Liver (tissue), 9 donors: ENCODE results near the gene TGM5. TPM values are rescaled to one million over a fixed set of nuclear protein-coding genes. Genes with fewer than 3 reads are reported as not detected.

Experiments used
- DNase-seq: peaks from one replicate; pipeline ENCODE4 v3.0.0-alpha.2; 2017; ENCODE audit warnings: low spot score
- H3K27ac ChIP-seq, 2 donors: one replicate each; pipeline ENCODE4 v1.7.0; 2013; ENCODE audit warnings: inconsistent platforms in 2 of 2, low read length in 2 of 2, control low read depth in 1 of 2, low read depth in 1 of 2, mild to moderate bottlenecking in 1 of 2
- H3K27me3 ChIP-seq, 4 donors: one replicate each; pipeline versions ENCODE4 v1.6.1 to v1.7.0; 2013; ENCODE audit warnings: low read length in 3 of 4, inconsistent platforms in 1 of 4, mild to moderate bottlenecking in 1 of 4, moderate library complexity in 1 of 4; ENCODE audit not compliant: control insufficient read depth in 4 of 4, insufficient read depth in 4 of 4
- H3K36me3 ChIP-seq, 4 donors: one replicate each; pipeline versions ENCODE4 v1.6.1 to v1.7.0; 2013; ENCODE audit warnings: low read length in 3 of 4, mild to moderate bottlenecking in 3 of 4, low read depth in 1 of 4, moderate library complexity in 1 of 4; ENCODE audit not compliant: control insufficient read depth in 4 of 4, insufficient read depth in 3 of 4
- H3K4me1 ChIP-seq, 4 donors: one replicate each; pipeline versions ENCODE4 v1.6.1 to v1.7.0; 2013; ENCODE audit warnings: low read length in 3 of 4, mild to moderate bottlenecking in 3 of 4, moderate library complexity in 1 of 4; ENCODE audit not compliant: control insufficient read depth in 4 of 4, insufficient read depth in 4 of 4
- H3K4me3 ChIP-seq, 3 donors: one replicate each; pipeline versions ENCODE4 v1.6.1 to v1.7.0; 2013; ENCODE audit warnings: low read length in 3 of 3, control low read depth in 1 of 3, low read depth in 1 of 3, mild to moderate bottlenecking in 1 of 3
- H3K9ac ChIP-seq, 2 donors: one replicate each; pipeline ENCODE4 v1.7.0; 2013; ENCODE audit warnings: low read length in 2 of 2, mild to moderate bottlenecking in 2 of 2, moderate library complexity in 2 of 2, control low read depth in 1 of 2, low read depth in 1 of 2
- H3K9me3 ChIP-seq, 4 donors: one replicate each; pipeline versions ENCODE4 v1.6.1 to v1.7.0; 2013; ENCODE audit warnings: low read length in 3 of 4; ENCODE audit not compliant: control insufficient read depth in 4 of 4
- ATF3 ChIP-seq: IDR thresholded peaks from 2 replicates; pipeline ENCODE4 v1.6.1; 2016; ENCODE audit warnings: antibody characterized with exemption
- EGR1 ChIP-seq, 2 donors: IDR thresholded peaks; 2 replicates each; pipeline ENCODE4 v1.6.1; 2016 to 2018; ENCODE audit warnings: antibody characterized with exemption in 2 of 2, low read depth in 2 of 2
- FOXA1 ChIP-seq: IDR thresholded peaks from 2 replicates; pipeline ENCODE4 v1.6.1; 2016; ENCODE audit warnings: antibody characterized with exemption
- FOXA2 ChIP-seq: IDR thresholded peaks from 2 replicates; pipeline ENCODE4 v1.6.1; 2016; ENCODE audit warnings: antibody characterized with exemption
- HNF4A ChIP-seq, 2 donors: conservative IDR thresholded peaks; 2 replicates each; pipeline ENCODE4 v1.6.1; 2016; ENCODE audit warnings: antibody characterized with exemption in 2 of 2, mild to moderate bottlenecking in 2 of 2
- JUND ChIP-seq, 2 donors: IDR thresholded peaks; 2 replicates each; pipeline ENCODE4 v1.6.1; 2016; ENCODE audit warnings: antibody characterized with exemption in 2 of 2
- NR2F2 ChIP-seq: IDR thresholded peaks from 2 replicates; pipeline ENCODE4 v1.6.1; 2016; ENCODE audit warnings: antibody characterized with exemption
- REST ChIP-seq: IDR thresholded peaks from 2 replicates; pipeline ENCODE4 v1.6.1; 2016; ENCODE audit warnings: antibody characterized with exemption, mild to moderate bottlenecking
- RXRA ChIP-seq, 2 donors: IDR thresholded peaks; 2 replicates each; pipeline ENCODE4 v1.6.1; 2017 to 2018; ENCODE audit warnings: antibody characterized with exemption in 2 of 2, mild to moderate bottlenecking in 1 of 2
- SP1 ChIP-seq: IDR thresholded peaks from 2 replicates; pipeline ENCODE4 v1.6.1; 2018; ENCODE audit warnings: antibody characterized with exemption, mild to moderate bottlenecking
- YY1 ChIP-seq: IDR thresholded peaks from 2 replicates; pipeline ENCODE4 v1.6.1; 2016; ENCODE audit warnings: antibody characterized with exemption, mild to moderate bottlenecking
- WGBS: extraction: QIAGEN DNeasy Blood & Tissue Kit; methylation state at CpG from one replicate; pipeline ENCODE4 v1.1.7; 2013; 5-methylcytosine and 5-hydroxymethylcytosine counted together
- polyA plus RNA-seq, 2 donors: library from polyadenylated mRNA; stranded (reverse) in 1 of 2; unstranded in 1 of 2; fragments of 200-250 nt in 1 of 2; fragments of >200 nt in 1 of 2; fragmentation: Nextera tagmentation in 1 of 2; extraction: Ambion mirVana in 1 of 2; gene quantifications; one replicate each; pipeline versions ENCODE4 v1.2.1 to v1.2.3, GENCODE V29; 2013 to 2015
- total RNA-seq, 2 donors: library from RNA; depleted of rRNA; stranded (reverse); fragments of >200 nt; gene quantifications; one replicate each; pipeline ENCODE4 v1.2.3, GENCODE V29; 2014
- TF ChIP-seq, protein P1 (sequence below): fragments of 150-350 bp; IDR thresholded peaks from 2 replicates; pipeline ENCODE4 v1.5.1; 2017; ENCODE audit warnings: improper control_type of control experiment, low read depth, low read length; ENCODE audit not compliant: missing input control
- donor health status: healthy.
- donor health status: healthy.
- donor health status: healthy.
- donor health status: healthy.
- donor health status: healthy.

The TGM5 gene
- total and polyA plus RNA-seq, 4 donors: not detected

- TF ChIP-seq JUND (IDR thresholded peaks at IDR 0.05): no peak
- TF ChIP-seq NR2F2: no peak
- TF ChIP-seq SP1: no peak
- no peak for TF ChIP-seq HNF4A (conservative IDR thresholded peaks at IDR 0.05)
- TF ChIP-seq EGR1 (IDR thresholded peaks at IDR 0.05; ENCODE audit: low read depth in 2 of 2): no peak
- TF ChIP-seq, protein P1, sequence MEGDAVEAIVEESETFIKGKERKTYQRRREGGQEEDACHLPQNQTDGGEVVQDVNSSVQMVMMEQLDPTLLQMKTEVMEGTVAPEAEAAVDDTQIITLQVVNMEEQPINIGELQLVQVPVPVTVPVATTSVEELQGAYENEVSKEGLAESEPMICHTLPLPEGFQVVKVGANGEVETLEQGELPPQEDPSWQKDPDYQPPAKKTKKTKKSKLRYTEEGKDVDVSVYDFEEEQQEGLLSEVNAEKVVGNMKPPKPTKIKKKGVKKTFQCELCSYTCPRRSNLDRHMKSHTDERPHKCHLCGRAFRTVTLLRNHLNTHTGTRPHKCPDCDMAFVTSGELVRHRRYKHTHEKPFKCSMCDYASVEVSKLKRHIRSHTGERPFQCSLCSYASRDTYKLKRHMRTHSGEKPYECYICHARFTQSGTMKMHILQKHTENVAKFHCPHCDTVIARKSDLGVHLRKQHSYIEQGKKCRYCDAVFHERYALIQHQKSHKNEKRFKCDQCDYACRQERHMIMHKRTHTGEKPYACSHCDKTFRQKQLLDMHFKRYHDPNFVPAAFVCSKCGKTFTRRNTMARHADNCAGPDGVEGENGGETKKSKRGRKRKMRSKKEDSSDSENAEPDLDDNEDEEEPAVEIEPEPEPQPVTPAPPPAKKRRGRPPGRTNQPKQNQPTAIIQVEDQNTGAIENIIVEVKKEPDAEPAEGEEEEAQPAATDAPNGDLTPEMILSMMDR: no peak
- no peak for TF ChIP-seq YY1
- no peak for TF ChIP-seq REST
- no peak for TF ChIP-seq ATF3
- Histone ChIP-seq H3K36me3 (no peaks in the 10 kb centered on the region), H3K4me3 (no peak overlapping the region), H3K9ac (no peak overlapping the region), H3K27ac (no peak overlapping the region), H3K4me1 (no peaks in the 10 kb centered on the region), H3K27me3 (peaks cover 0 to 5% (median 2%) of the 10 kb centered on the region in 4 donors), H3K9me3 (no peaks in the 10 kb centered on the region)
- no peak for DNase-seq
- WGBS: 85% methylated on average over 3 of the region's 3 CpGs
These were observed 32.7 kb upstream of the TGM5 start for GRCh38 chr15:43299411-43299810.

DNA sequence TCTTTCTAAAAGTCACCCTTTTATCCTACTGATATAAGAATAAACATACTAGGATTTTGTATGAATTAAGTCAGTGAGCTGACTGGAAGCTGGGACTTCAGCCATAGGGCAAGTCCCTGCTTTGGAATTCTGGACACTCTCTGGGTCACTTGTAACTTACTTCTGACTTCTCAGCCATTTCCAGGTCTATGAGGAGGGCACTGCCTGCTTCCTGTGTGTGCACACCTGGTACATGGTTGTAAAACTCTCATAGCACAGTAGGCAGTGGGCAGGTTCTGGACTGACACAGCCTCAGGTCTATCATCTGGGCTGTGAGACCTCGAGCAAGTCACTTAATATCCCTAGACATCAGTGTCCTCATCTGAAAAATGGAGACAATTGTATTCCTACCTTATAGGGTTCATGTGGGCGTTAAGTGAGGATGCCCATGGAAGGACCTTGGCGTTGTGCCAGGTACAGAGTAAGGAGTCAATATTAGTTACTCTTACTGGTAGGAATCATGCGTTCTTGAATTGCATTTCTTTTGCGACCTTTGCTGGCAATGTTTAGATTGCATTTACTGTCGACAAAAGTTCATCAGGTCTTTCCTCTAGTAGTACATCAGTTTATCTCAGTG is 27.5 kb upstream of the TGM5 start:
- peaks cover 0 to 8% (median 4%) of the 10 kb centered on the region in 4 donors for H3K27me3 ChIP-seq
- TF ChIP-seq RXRA (IDR thresholded peaks at IDR 0.05) (no peak), FOXA1 (no peak), JUND (IDR thresholded peaks at IDR 0.05) (no peak)
- H3K27ac ChIP-seq: no peak overlapping the region
- DNase-seq: no peak
- H3K4me1 ChIP-seq: no peaks in the 10 kb centered on the region
- H3K9me3 ChIP-seq: no peaks in the 10 kb centered on the region
- H3K36me3 ChIP-seq: no peaks in the 10 kb centered on the region
- no peak overlapping the region for H3K4me3 ChIP-seq
- 62% methylated on average over 6 of the region's 6 CpGs for WGBS
- H3K9ac ChIP-seq: no peak overlapping the region

DNA sequence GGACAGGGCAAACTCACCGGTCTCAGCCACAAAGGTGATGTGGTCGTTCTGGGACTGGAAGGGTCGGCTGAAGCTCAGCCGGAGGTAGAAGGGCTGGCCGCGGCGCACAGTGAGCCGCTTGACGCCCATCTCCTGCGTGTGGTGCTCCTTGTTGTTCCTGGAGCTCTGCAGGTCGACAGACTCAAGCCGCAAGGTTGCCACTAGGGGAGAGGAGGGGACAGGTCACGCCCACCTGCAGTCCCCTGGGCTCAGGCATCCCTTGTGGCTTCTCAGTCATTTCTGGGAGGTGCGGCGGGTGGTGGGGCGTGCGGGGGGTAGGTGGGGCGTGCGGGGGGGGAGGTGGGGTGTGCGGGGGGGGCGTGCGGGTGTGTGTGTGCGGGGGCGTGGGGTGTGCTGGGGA is 26.7 kb upstream of the TGM5 start:
- Histone ChIP-seq H3K9ac (no peak overlapping the region), H3K9me3 (no peaks in the 10 kb centered on the region), H3K4me3 (no peak overlapping the region), H3K36me3 (no peaks in the 10 kb centered on the region), H3K27me3 (peaks cover 0 to 8% (median 4%) of the 10 kb centered on the region in 4 donors), H3K4me1 (no peaks in the 10 kb centered on the region), H3K27ac (no peak overlapping the region)
- no peak for TF ChIP-seq FOXA2
- TF ChIP-seq REST: no peak
- WGBS: 7% methylated on average over 24 of the region's 24 CpGs
- DNase-seq: no peak
